A549 (cell line): ENCODE results near the gene LCNL1.
A peak's percentile ranks its signal among the peaks of the same experiment; 100 is the strongest.

Experiments used
- CTCF ChIP-seq: fragments of >200 bp; sonication (Bioruptor Twin); formaldehyde crosslinking; IDR thresholded peaks from 3 replicates; pipeline ENCODE4 v1.5.1; 2016
- ESRRA ChIP-seq: fragments of 150-350 bp; IDR thresholded peaks from 2 replicates; pipeline ENCODE4 v1.6.1; 2014; ENCODE audit warnings: mild to moderate bottlenecking, low read length, borderline replicate concordance
- MAFK ChIP-seq: fragments of 450-650 bp; IDR thresholded peaks from 2 replicates; pipeline ENCODE4 v1.6.1; 2014; ENCODE audit not compliant: partially characterized antibody
- MAX ChIP-seq: IDR thresholded peaks from 2 replicates; pipeline ENCODE4 v1.6.1; 2012
- MYC ChIP-seq: IDR thresholded peaks from 2 replicates; pipeline ENCODE4 v1.6.1; 2012; ENCODE audit warnings: mild to moderate bottlenecking, inconsistent platforms, low read length, improper control_type of control experiment, borderline replicate concordance
- NR3C1 ChIP-seq: fragments of >200 bp; sonication (Bioruptor Twin); formaldehyde crosslinking; IDR thresholded peaks from 3 replicates; pipeline ENCODE4 v1.6.1; 2017
- POLR2A ChIP-seq: IDR thresholded peaks from 2 replicates; pipeline ENCODE4 v1.6.1; 2012; ENCODE audit warnings: mild to moderate bottlenecking, low read length
- POLR2AphosphoS2 ChIP-seq: conservative IDR thresholded peaks from 2 replicates; pipeline ENCODE4 v1.6.1; 2012; ENCODE audit warnings: low read length, improper control_type of control experiment, inconsistent platforms
- REST ChIP-seq: fragments of 200-600 bp; sonication (generic); IDR thresholded peaks from 2 replicates; pipeline ENCODE4 v1.6.1; 2016; ENCODE audit warnings: antibody characterized with exemption, mild to moderate bottlenecking, moderate library complexity
- RFX5 ChIP-seq: fragments of 450-650 bp; IDR thresholded peaks from 2 replicates; pipeline ENCODE4 v1.7.1; 2014; ENCODE audit warnings: antibody characterized with exemption, mild to moderate bottlenecking, moderate library complexity

- TF ChIP-seq ESRRA (no peak), CTCF (peak; percentile 94), NR3C1 (no peak), MAX (peak; percentile 83), POLR2AphosphoS2 (no peak), POLR2A (peak; percentile 60), MAFK (no peak), MYC (0 out of 2 replicates have a peak, but pooled peaks have one; percentile 45), RFX5 (no peak; the same call in 1 of the 2 replicates), REST (no peak)
Measured at GRCh38 chr9:136944519-136945332, 38.1 kb upstream of the LCNL1 start, which contains the start of the genes C8G and FBXW5.
